Stimulated activated naive CD8-positive, alpha-beta T cell treated with anti-CD3 and anti-CD28 coated beads, Interleukin-15, Interleukin-2, amounts not matched to agents 100 U/mL and 50 U/mL, for 24 hours (primary cell): Measurements from ENCODE around the gene TLX1.
"Not testable (repeated sequence)": the region's sequence is repeated elsewhere in the genome, so short reads cannot be mapped to it uniquely, and the experiment has no call there.

Experiments
- ATAC-seq: fragments of 150-1000 bp; cut with Tn5 transposase; one replicate; pipeline ENCODE4 v1.10.0; 2021
- DNase-seq: peaks from one replicate; pipeline ENCODE4 v3.0.0; 2021

Gene TLX1

GRCh38 chr10:101152316-101152715, 21.2 kb downstream of the TLX1 start:
- no peak for DNase-seq

GRCh38 chr10:101154506-101154905, 23.4 kb downstream of the TLX1 start:
- ATAC-seq, DNase-seq: not testable (repeated sequence)

More at GRCh38 chr10:101152316-101152715, 21.2 kb downstream of the TLX1 start:
- no peak for ATAC-seq

- ATAC-seq (no peak), DNase-seq (no peak)
Measured at GRCh38 chr10:101155896-101156295, 24.8 kb downstream of the TLX1 start.

GRCh38 chr10:101157756-101158458, 26.8 kb downstream of the TLX1 start:
- no peak for ATAC-seq
- DNase-seq: no peak

GRCh38 chr10:101158459-101159058, 27.5 kb downstream of the TLX1 start:
- DNase-seq (no peak), ATAC-seq (no peak)

GRCh38 chr10:101161494-101162299, 30.6 kb downstream of the TLX1 start:
- peak; percentile 72 for DNase-seq
- ATAC-seq: peak; percentile 75

- ATAC-seq (no peak), DNase-seq (no peak)
Measured at GRCh38 chr10:101162677-101163076, 31.6 kb downstream of the TLX1 start.

GRCh38 chr10:101164020-101164419, 32.9 kb downstream of the TLX1 start:
- no peak for DNase-seq

GRCh38 chr10:101165736-101166135, 34.6 kb downstream of the TLX1 start:
- DNase-seq (no peak), ATAC-seq (no peak)

More at GRCh38 chr10:101164020-101164419, 32.9 kb downstream of the TLX1 start:
- ATAC-seq: no peak

GRCh38 chr10:101166430-101166829, 35.3 kb downstream of the TLX1 start:
- DNase-seq (no peak), ATAC-seq (no peak)

- DNase-seq (no peak), ATAC-seq (no peak)
Measured at GRCh38 chr10:101172741-101173140, 41.6 kb downstream of the TLX1 start.

GRCh38 chr10:101174319-101174718, 43.2 kb downstream of the TLX1 start:
- DNase-seq (no peak), ATAC-seq (no peak)

- ATAC-seq (no peak), DNase-seq (no peak)
Measured at GRCh38 chr10:101176577-101176976, 45.5 kb downstream of the TLX1 start.

- DNase-seq (no peak), ATAC-seq (no peak)
Measured at GRCh38 chr10:101182936-101183335, 51.8 kb downstream of the TLX1 start.

GRCh38 chr10:101183458-101184183, 52.5 kb downstream of the TLX1 start:
- DNase-seq (no peak), ATAC-seq (no peak)
